ENCODE data around the gene TSHZ3.

TSHZ3 gene

DNA sequence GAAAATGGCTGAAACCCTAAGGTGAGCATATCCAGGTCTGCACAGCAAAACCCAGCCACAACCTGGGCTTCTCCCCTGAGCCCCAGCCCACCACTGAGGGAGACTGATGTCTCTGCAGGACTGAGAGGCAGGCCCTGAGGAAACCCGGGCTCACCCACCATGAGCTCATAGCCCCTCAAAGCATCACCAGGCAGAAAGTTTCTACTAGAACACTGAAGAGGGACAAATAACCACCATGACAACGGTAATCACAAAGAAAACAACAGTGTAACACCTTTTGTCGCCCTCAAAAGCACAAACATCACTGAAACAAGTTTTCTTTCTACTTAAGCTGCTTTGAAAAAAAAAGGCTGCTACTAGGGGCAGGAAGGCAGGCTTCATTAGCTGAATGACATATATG, 29.8 kb downstream of the TSHZ3 start:
- DNase-seq (ENCODE audit: extremely low spot score): no peak
- POLR2A ChIA-PET: interaction anchor here (1.2 kb wide), 1 partner anchor 21 kb away, joined by 3 read pairs; no protein-coding TSS in a partner anchor
- TF ChIP-seq ARNT (IDR thresholded peaks at IDR 0.05): no peak
- no peak for TF ChIP-seq ZNF384 (IDR thresholded peaks at IDR 0.05)
- TF ChIP-seq BHLHE40 (IDR thresholded peaks at IDR 0.05; ENCODE audit: borderline replicate concordance): no peak
- no peak for TF ChIP-seq HDGF (IDR thresholded peaks at IDR 0.05; ENCODE audit: borderline replicate concordance)
- TF ChIP-seq, protein P1, sequence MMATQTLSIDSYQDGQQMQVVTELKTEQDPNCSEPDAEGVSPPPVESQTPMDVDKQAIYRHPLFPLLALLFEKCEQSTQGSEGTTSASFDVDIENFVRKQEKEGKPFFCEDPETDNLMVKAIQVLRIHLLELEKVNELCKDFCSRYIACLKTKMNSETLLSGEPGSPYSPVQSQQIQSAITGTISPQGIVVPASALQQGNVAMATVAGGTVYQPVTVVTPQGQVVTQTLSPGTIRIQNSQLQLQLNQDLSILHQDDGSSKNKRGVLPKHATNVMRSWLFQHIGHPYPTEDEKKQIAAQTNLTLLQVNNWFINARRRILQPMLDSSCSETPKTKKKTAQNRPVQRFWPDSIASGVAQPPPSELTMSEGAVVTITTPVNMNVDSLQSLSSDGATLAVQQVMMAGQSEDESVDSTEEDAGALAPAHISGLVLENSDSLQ (IDR thresholded peaks at IDR 0.05): no peak
- no peak for TF ChIP-seq LEF1 (IDR thresholded peaks at IDR 0.05; ENCODE audit: borderline replicate concordance)
- no peak for TF ChIP-seq L3MBTL2 (conservative IDR thresholded peaks at IDR 0.05)
- no peak for TF ChIP-seq CTBP1 (IDR thresholded peaks at IDR 0.05; ENCODE audit: borderline replicate concordance)
- CTCF ChIA-PET: interaction anchor here (1.4 kb wide), 1 partner anchor 19 kb away, joined by 6 read pairs; no protein-coding TSS in a partner anchor

DNA sequence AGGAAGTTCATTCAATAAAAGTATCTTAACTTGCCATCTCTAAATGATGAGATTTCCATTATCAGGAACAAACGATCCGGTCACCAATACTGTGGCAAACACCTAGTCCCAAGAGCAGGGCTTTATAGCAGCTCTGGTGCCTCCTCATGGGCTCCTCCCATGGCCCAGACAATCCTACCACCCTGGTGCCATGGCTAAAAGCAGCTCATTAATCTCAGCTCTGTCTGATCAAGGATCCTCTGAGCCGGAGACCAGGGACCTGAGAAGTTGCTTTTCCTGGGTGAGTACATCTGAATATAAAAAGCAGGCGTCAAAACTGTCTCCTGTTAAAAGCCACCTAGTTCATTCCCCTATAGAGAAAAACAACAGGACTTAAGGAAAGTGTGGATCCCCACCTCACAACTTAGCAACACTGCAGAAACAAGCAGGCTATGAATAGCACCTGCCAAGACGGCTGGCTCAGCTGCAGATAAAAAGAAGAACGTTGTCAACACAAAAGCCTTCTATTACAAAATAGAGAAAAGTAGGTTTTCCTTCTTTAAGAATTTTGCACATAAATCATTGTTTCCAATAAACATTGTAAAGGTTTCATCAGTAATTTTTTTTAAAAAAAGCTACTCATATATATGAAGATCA, 30.3 kb downstream of the TSHZ3 start:
- DNase-seq (ENCODE audit: extremely low spot score): no peak
- ChIA-PET CTCF (interaction anchor here (1.4 kb wide), 1 partner anchor 19 kb away, joined by 6 read pairs; no protein-coding TSS in a partner anchor), POLR2A (interaction anchor here (1.2 kb wide), 1 partner anchor 22 kb away, joined by 3 read pairs; no protein-coding TSS in a partner anchor)
- TF ChIP-seq SP1 (IDR thresholded peaks at IDR 0.05): no peak
- no peak for TF ChIP-seq LEF1 (IDR thresholded peaks at IDR 0.05; ENCODE audit: borderline replicate concordance)
- no peak for TF ChIP-seq FOXM1 (IDR thresholded peaks at IDR 0.05; ENCODE audit: borderline replicate concordance)
- TF ChIP-seq TARDBP (IDR thresholded peaks at IDR 0.05): no peak
- no peak for TF ChIP-seq ELF4 (IDR thresholded peaks at IDR 0.05)
- no peak for TF ChIP-seq ARNT (IDR thresholded peaks at IDR 0.05)
- no peak for TF ChIP-seq ZNF384 (IDR thresholded peaks at IDR 0.05)
- no peak for TF ChIP-seq NFRKB (IDR thresholded peaks at IDR 0.05)
- TF ChIP-seq, protein P1 (IDR thresholded peaks at IDR 0.05): no peak
- TF ChIP-seq FOXK2 (IDR thresholded peaks at IDR 0.05): no peak

DNA sequence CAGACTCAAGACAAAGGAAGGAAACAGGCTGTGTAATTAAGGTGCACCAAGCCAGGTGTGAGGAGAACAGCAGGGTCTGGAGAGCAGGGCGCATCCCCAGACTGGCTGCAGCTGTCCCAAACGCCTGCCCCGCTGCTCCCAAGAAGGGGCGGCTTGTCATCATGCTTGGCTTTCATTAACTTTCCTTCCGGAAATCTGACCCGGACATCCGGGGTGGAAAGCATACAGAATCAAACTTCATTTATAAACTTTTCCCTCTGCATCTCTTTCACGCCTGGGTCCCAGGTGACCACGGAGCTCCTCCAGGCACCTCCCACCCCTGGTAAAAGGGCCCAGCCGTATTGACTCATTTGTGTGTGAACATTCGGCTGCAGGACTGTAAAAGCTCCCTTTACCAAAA, 31.7 kb downstream of the TSHZ3 start:
- TF ChIP-seq, protein P1 (IDR thresholded peaks at IDR 0.05): no peak
- TF ChIP-seq TARDBP (IDR thresholded peaks at IDR 0.05): no peak
- no peak for TF ChIP-seq FOXK2 (IDR thresholded peaks at IDR 0.05)
- no peak for TF ChIP-seq L3MBTL2 (conservative IDR thresholded peaks at IDR 0.05)
- TF ChIP-seq SP1 (IDR thresholded peaks at IDR 0.05): no peak
- POLR2A ChIA-PET: interaction anchor here (1.0 kb wide), 1 partner anchor 32 kb away, joined by 3 read pairs; no protein-coding TSS in a partner anchor
- CTCF ChIA-PET: no interaction called here
- DNase-seq (ENCODE audit: extremely low spot score): no peak

- ChIA-PET CTCF (no interaction called here), POLR2A (interaction anchor here (1.0 kb wide), 1 partner anchor 33 kb away, joined by 3 read pairs; no protein-coding TSS in a partner anchor)
- DNase-seq (ENCODE audit: extremely low spot score): no peak
- TF ChIP-seq FOXK2 (IDR thresholded peaks at IDR 0.05): no peak
- no peak for TF ChIP-seq SP1 (IDR thresholded peaks at IDR 0.05)
- TF ChIP-seq SUZ12 (IDR thresholded peaks at IDR 0.05): no peak
- TF ChIP-seq ZNF384 (IDR thresholded peaks at IDR 0.05): no peak
- TF ChIP-seq HDGF (IDR thresholded peaks at IDR 0.05; ENCODE audit: borderline replicate concordance): no peak
- TF ChIP-seq ARNT (IDR thresholded peaks at IDR 0.05): no peak
- TF ChIP-seq BHLHE40 (IDR thresholded peaks at IDR 0.05; ENCODE audit: borderline replicate concordance): no peak
- TF ChIP-seq LEF1 (IDR thresholded peaks at IDR 0.05; ENCODE audit: borderline replicate concordance): no peak
- TF ChIP-seq L3MBTL2 (conservative IDR thresholded peaks at IDR 0.05): no peak
- TF ChIP-seq TARDBP (IDR thresholded peaks at IDR 0.05): no peak
- no peak for TF ChIP-seq FOXM1 (IDR thresholded peaks at IDR 0.05; ENCODE audit: borderline replicate concordance)
- TF ChIP-seq, protein P1 (IDR thresholded peaks at IDR 0.05): no peak
- TF ChIP-seq ELF4 (IDR thresholded peaks at IDR 0.05): no peak
- TF ChIP-seq FOXA1 (IDR thresholded peaks at IDR 0.05): no peak
- TF ChIP-seq NFRKB (IDR thresholded peaks at IDR 0.05): no peak
- TF ChIP-seq CTBP1 (IDR thresholded peaks at IDR 0.05; ENCODE audit: borderline replicate concordance): no peak
Measured at GRCh38 chr19:31317093-31317492, 32.1 kb downstream of the TSHZ3 start.

DNA sequence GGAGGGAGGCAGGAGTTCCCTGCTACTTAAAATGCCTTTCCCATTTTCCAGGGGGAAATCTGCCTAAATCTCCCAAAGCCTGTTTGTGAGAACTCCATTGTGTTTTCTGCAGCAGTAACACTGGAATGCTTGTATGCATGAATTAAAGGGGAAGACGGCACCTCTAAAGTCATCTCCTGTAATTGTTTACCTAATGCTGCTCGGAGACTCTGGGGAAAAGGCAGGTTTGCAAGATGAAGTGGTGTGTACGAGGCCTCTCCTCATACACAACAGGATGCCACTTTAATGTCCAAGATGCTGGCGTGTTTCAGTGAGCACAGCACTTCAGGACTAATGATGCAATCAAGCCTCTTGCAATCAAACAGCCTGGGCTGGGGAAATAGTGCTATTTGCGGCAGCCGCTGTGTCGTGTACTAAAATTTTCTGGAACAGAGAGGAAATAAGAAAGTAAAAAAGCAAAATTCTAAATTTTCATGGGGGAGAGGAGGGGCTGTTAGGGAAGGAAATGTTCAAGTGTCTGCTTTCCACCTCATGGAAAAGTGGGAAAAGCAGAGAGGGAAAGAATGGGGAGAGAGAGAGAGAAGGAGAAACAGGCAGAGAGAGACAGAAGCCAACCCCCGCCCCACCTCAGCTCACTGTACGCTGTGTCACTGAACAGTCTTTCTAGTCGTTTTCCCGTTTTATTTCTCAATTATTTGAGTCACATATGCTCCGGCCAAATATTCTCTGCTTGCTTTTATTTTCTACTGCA, 32.9 kb downstream of the TSHZ3 start:
- ChIA-PET POLR2A (interaction anchor here (1.0 kb wide), 1 partner anchor 42 kb away, joined by 5 read pairs; no protein-coding TSS in a partner anchor), CTCF (no interaction called here)
- TF ChIP-seq FOXM1 (IDR thresholded peaks at IDR 0.05; ENCODE audit: borderline replicate concordance): no peak
- TF ChIP-seq ARNT (IDR thresholded peaks at IDR 0.05): no peak
- no peak for TF ChIP-seq CTBP1 (IDR thresholded peaks at IDR 0.05; ENCODE audit: borderline replicate concordance)
- no peak for TF ChIP-seq ZNF384 (IDR thresholded peaks at IDR 0.05)
- TF ChIP-seq FOXK2 (IDR thresholded peaks at IDR 0.05): no peak
- no peak for TF ChIP-seq SP1 (IDR thresholded peaks at IDR 0.05)
- no peak for TF ChIP-seq FOXA1 (IDR thresholded peaks at IDR 0.05)
- TF ChIP-seq L3MBTL2 (conservative IDR thresholded peaks at IDR 0.05): no peak
- TF ChIP-seq NFRKB (IDR thresholded peaks at IDR 0.05): no peak
- no peak for TF ChIP-seq HDGF (IDR thresholded peaks at IDR 0.05; ENCODE audit: borderline replicate concordance)
- no peak for TF ChIP-seq TARDBP (IDR thresholded peaks at IDR 0.05)
- TF ChIP-seq, protein P1 (IDR thresholded peaks at IDR 0.05): no peak
- TF ChIP-seq SUZ12 (IDR thresholded peaks at IDR 0.05): no peak
- no peak for TF ChIP-seq ELF4 (IDR thresholded peaks at IDR 0.05)
- TF ChIP-seq BHLHE40 (IDR thresholded peaks at IDR 0.05; ENCODE audit: borderline replicate concordance): no peak
- TF ChIP-seq LEF1 (IDR thresholded peaks at IDR 0.05; ENCODE audit: borderline replicate concordance): no peak
- peak; percentile 38 for DNase-seq (ENCODE audit: extremely low spot score)

Data from HEK293T (cell line).